A673 (cell line): ENCODE results near the gene LRP2. TPM values are rescaled to one million over a fixed set of nuclear protein-coding genes. Genes with fewer than 3 reads are reported as not detected.
A peak's percentile ranks its signal among the peaks of the same experiment; 100 is the strongest.

Experiments
- BruUV-seq: library from RNA; stranded (reverse); fragments of 400-500 nt; replicated peaks from 2 replicates; lab custom pipeline; 2021; lab: Mats Ljungman, UMichigan
- CTCF ChIA-PET: fragments of 300-600 bp; sonication (Branson Sonifier 250); formaldehyde crosslinking; loops from one replicate; lab custom pipeline; 2022; ENCODE audit warnings: antibody characterized with exemption; lab: Charles Lee
- POLR2A ChIA-PET: fragments of 300-600 bp; sonication (Branson Sonifier 250); formaldehyde crosslinking; loops from one replicate; lab custom pipeline; 2022; ENCODE audit warnings: antibody characterized with exemption; ENCODE audit not compliant: low non-redundant PET; lab: Charles Lee
- DNase-seq: peaks from one replicate; pipeline ENCODE4 v3.0.0-alpha.2; 2015; ENCODE audit warnings: low spot score
- H3K27ac ChIP-seq: fragments of 200-600 bp; sonication (generic); 2 replicates; pipeline ENCODE4 v1.5.1; 2016; ENCODE audit warnings: mixed run types, low read depth, mild to moderate bottlenecking, mixed read lengths, antibody characterized with exemption, low read length; ENCODE audit not compliant: poor library complexity, severe bottlenecking
- H3K27me3 ChIP-seq: fragments of 200-600 bp; sonication (generic); replicated peaks from 2 replicates; pipeline ENCODE4 v1.6.1; 2017; ENCODE audit warnings: mixed run types, low read depth, mild to moderate bottlenecking, mixed read lengths, antibody characterized with exemption, low read length; ENCODE audit not compliant: insufficient read depth, poor library complexity
- H3K36me3 ChIP-seq: fragments of 200-600 bp; sonication (generic); 2 replicates; pipeline ENCODE4 v1.6.1; 2016; ENCODE audit warnings: mixed run types, mild to moderate bottlenecking, mixed read lengths, antibody characterized with exemption, low read length; ENCODE audit not compliant: insufficient read depth, poor library complexity, severe bottlenecking
- H3K4me1 ChIP-seq: fragments of 200-600 bp; sonication (generic); 2 replicates; pipeline ENCODE4 v1.6.1; 2017; ENCODE audit warnings: mixed run types, mild to moderate bottlenecking, mixed read lengths, antibody characterized with exemption, low read length; ENCODE audit not compliant: insufficient read depth, poor library complexity, severe bottlenecking
- H3K4me3 ChIP-seq: fragments of 200-600 bp; sonication (generic); 2 replicates; pipeline ENCODE4 v1.5.1; 2016; ENCODE audit warnings: low read depth, mixed run types, mild to moderate bottlenecking, mixed read lengths, low read length; ENCODE audit not compliant: poor library complexity, severe bottlenecking
- H3K9me3 ChIP-seq: fragments of 200-600 bp; sonication (generic); 2 replicates; pipeline ENCODE4 v1.6.1; 2016; ENCODE audit warnings: mixed run types, low read depth, mild to moderate bottlenecking, mixed read lengths, antibody characterized with exemption, low read length; ENCODE audit not compliant: poor library complexity, severe bottlenecking
- CTCF ChIP-seq: fragments of 300-800, 200-600 bp; sonication (generic); conservative IDR thresholded peaks from 2 replicates; pipeline ENCODE4 v1.5.1; 2017; ENCODE audit warnings: low read depth, mild to moderate bottlenecking, antibody characterized with exemption, low read length, moderate library complexity, mixed read lengths
- EZH2 ChIP-seq: fragments of 200-600 bp; sonication (generic); IDR thresholded peaks from 2 replicates; pipeline ENCODE4 v1.6.1; 2017; ENCODE audit warnings: borderline replicate concordance, low read depth, mild to moderate bottlenecking, mixed read lengths, antibody characterized with exemption, low read length; ENCODE audit not compliant: poor library complexity, severe bottlenecking
- intact Hi-C: fragments of 100-400 bp; cut with micrococcal nuclease; formaldehyde crosslinking; loops from one replicate; pipeline ENCODE4 v1.10.0; 2022; ENCODE audit not compliant: unreplicated experiment
- total RNA-seq: library from RNA; stranded (reverse); gene quantifications from 2 replicates; pipeline ENCODE4 v1.2.3, GENCODE V29; 2021

The LRP2 gene
- total RNA-seq, 1 experiment from 2014 or later = 0.26 TPM

GRCh38 chr2:169285531-169286235 lies 76.7 kb downstream of the LRP2 start:
- H3K4me3 ChIP-seq = no peak overlapping the region
- no peaks in the 10 kb centered on the region for H3K27me3 ChIP-seq
- BruUV-seq = no TSS peak
- intact Hi-C loops = no loop called here
- H3K27ac ChIP-seq = no peak overlapping the region
- CTCF ChIA-PET = no interaction called here
- H3K4me1 ChIP-seq = no peaks in the 10 kb centered on the region
- TF ChIP-seq CTCF (no peak), EZH2 (no peak)
- DNase-seq = no peak
- POLR2A ChIA-PET = no interaction called here
- H3K36me3 ChIP-seq = no peaks in the 10 kb centered on the region
- H3K9me3 ChIP-seq = no peaks in the 10 kb centered on the region

DNA sequence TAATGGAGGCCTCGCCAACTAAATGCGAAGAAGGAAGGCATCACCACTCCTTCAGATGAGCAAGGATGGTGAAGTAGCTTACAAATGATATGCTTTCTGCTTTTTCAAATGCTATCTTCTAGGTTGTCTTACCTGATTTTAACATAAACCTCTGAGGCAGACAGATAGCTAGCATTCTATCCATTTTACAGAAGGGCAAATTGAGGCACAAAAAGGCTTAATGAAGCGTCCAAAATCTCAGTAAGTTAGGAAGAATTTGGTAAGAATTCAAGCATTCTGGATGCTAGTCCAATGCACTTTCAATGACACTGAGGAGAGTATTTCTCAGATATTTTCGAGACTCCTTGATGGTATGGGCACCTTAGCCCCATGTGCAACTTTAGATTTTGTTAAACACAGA lies 81.8 kb downstream of the LRP2 start:
- H3K27me3 ChIP-seq = no peaks in the 10 kb centered on the region
- POLR2A ChIA-PET = no interaction called here
- no peak for DNase-seq
- CTCF ChIA-PET = no interaction called here
- no TSS peak for BruUV-seq
- TF ChIP-seq CTCF = no peak
- TF ChIP-seq EZH2 = no peak
- H3K9me3 ChIP-seq = no peaks in the 10 kb centered on the region
- H3K36me3 ChIP-seq = no peaks in the 10 kb centered on the region
- no peak overlapping the region for H3K27ac ChIP-seq
- no peaks in the 10 kb centered on the region for H3K4me1 ChIP-seq
- H3K4me3 ChIP-seq = no peak overlapping the region
- intact Hi-C loops = no loop called here

DNA sequence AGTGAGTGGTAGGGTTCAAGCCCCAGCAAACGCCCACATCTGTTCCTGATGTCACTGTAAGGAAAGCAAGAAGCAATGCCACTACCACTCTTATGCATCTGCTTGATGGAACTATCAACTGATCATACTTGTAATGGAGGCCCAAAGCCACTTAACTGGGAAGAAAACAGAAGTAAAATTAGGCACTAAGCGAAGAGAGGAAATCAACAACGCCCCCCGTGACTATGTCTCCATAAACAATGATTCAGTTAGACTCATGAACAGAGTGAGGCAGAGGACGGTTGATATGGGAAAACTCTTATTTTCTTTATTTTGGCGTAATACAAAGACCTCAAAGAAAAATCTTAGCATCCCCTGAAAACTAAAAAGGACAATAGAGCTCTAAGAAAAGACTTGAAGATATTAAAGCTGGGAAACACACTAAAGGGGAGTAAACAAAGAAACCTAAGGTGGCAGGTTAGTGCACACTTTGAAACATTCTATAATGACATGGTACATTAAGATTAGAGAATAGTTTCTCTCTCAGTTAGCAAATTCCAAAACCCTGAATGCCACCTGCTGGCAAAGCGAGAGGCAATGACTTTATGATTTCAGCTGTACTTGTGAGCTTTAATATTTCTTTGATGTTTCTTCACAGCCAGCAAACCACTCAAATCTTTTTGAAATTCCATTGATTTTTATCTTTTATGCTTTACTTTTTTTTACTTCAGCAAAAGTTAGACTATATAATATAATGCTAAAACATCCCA lies 86.5 kb downstream of the LRP2 start:
- intact Hi-C loops = no loop called here
- no peak overlapping the region for H3K27ac ChIP-seq
- CTCF ChIA-PET = interaction anchor here (1.6 kb wide), 1 partner anchor 166 kb away, joined by 9 read pairs; no protein-coding TSS in a partner anchor
- peaks cover 14% of the 10 kb centered on the region for H3K27me3 ChIP-seq
- DNase-seq = no peak
- H3K4me3 ChIP-seq = no peak overlapping the region
- H3K4me1 ChIP-seq = no peaks in the 10 kb centered on the region
- no peaks in the 10 kb centered on the region for H3K9me3 ChIP-seq
- TF ChIP-seq CTCF (0 out of 2 replicates have a peak, but pooled peaks have one; percentile 28), EZH2 (no peak)
- no TSS peak for BruUV-seq
- POLR2A ChIA-PET = no interaction called here
- no peaks in the 10 kb centered on the region for H3K36me3 ChIP-seq
